HG03025 (cell line): ENCODE data around the gene DGCR2.

ENCODE experiments used
- ATAC-seq: cut with Tn5 transposase; IDR thresholded peaks from one replicate; pipeline ENCODE4 v1.9.1; 2021; ENCODE audit warnings: mild to moderate bottlenecking, moderate library complexity; ENCODE audit not compliant: unreplicated experiment, low FRiP score

Gene DGCR2

GRCh38 chr22:19147195-19147780 is 25.1 kb upstream of the DGCR2 start:
- no peak for ATAC-seq

- ATAC-seq = no peak
Measured at GRCh38 chr22:19146215-19146968, 24.2 kb upstream of the DGCR2 start.

GRCh38 chr22:19143967-19144400 is 21.8 kb upstream of the DGCR2 start:
- peak; percentile 17 for ATAC-seq

GRCh38 chr22:19143212-19143611 is 21.0 kb upstream of the DGCR2 start:
- ATAC-seq = no peak

- no peak for ATAC-seq
Measured at GRCh38 chr22:19142394-19142793, 20.2 kb upstream of the DGCR2 start.

GRCh38 chr22:19139974-19140373 is 17.8 kb upstream of the DGCR2 start:
- ATAC-seq = no peak

- ATAC-seq = no peak
Measured at GRCh38 chr22:19139001-19139356, 16.8 kb upstream of the DGCR2 start.

- no peak for ATAC-seq
Measured at GRCh38 chr22:19138217-19139000, 16.2 kb upstream of the DGCR2 start.

- ATAC-seq = no peak
Measured at GRCh38 chr22:19137384-19138216, 15.4 kb upstream of the DGCR2 start.

GRCh38 chr22:19136915-19137314 is 14.7 kb upstream of the DGCR2 start:
- ATAC-seq = no peak

- no peak for ATAC-seq
Measured at GRCh38 chr22:19134874-19135273, 12.7 kb upstream of the DGCR2 start.

GRCh38 chr22:19134176-19134831 is 12.1 kb upstream of the DGCR2 start:
- no peak for ATAC-seq

GRCh38 chr22:19133561-19133960 is 11.3 kb upstream of the DGCR2 start:
- ATAC-seq = no peak

GRCh38 chr22:19132693-19133400 is 10.6 kb upstream of the DGCR2 start:
- ATAC-seq = no peak

GRCh38 chr22:19132153-19132552 is 9.9 kb upstream of the DGCR2 start:
- ATAC-seq = no peak

- ATAC-seq = no peak
Measured at GRCh38 chr22:19131685-19132015, 9.4 kb upstream of the DGCR2 start.

GRCh38 chr22:19130959-19131684 is 8.9 kb upstream of the DGCR2 start, which contains the start of gene TSSK2:
Gene TSSK2, plus strand, starts transcription at chr22:19131308. Its CDS starts 92 bp downstream, at chr22:19131400.
- no peak for ATAC-seq

GRCh38 chr22:19129871-19130270 is 7.7 kb upstream of the DGCR2 start:
- ATAC-seq = no peak
